Neural cell (in vitro differentiated cells): ENCODE data around the gene PTEN.

Source experiments
- CTCF ChIP-seq: fragments of 450-650 bp; IDR thresholded peaks from 2 replicates; pipeline ENCODE4 v1.5.1; 2014; ENCODE audit warnings: antibody characterized with exemption, mild to moderate bottlenecking, moderate library complexity; ENCODE audit not compliant: poor library complexity, severe bottlenecking
- EP300 ChIP-seq: fragments of 450-650 bp; conservative IDR thresholded peaks from 2 replicates; pipeline ENCODE4 v1.6.1; 2014; ENCODE audit warnings: antibody characterized with exemption, mild to moderate bottlenecking, moderate library complexity; ENCODE audit not compliant: poor library complexity, severe bottlenecking
- EZH2 ChIP-seq: fragments of 200-600, 300-800 bp; shearing (Covaris generic), sonication (generic); IDR thresholded peaks from 2 replicates; pipeline ENCODE4 v1.6.1; 2014; ENCODE audit warnings: antibody characterized with exemption, low read length, borderline replicate concordance, mild to moderate bottlenecking; ENCODE audit not compliant: insufficient read depth, poor library complexity, severe bottlenecking
- MXI1 ChIP-seq: fragments of 450-650 bp; conservative IDR thresholded peaks from 2 replicates; pipeline ENCODE4 v1.6.1; 2014; ENCODE audit warnings: antibody characterized with exemption, mild to moderate bottlenecking; ENCODE audit not compliant: poor library complexity, severe bottlenecking
- RAD21 ChIP-seq: fragments of 450-650 bp; conservative IDR thresholded peaks from 2 replicates; pipeline ENCODE4 v1.6.1; 2014; ENCODE audit warnings: antibody characterized with exemption, mild to moderate bottlenecking, moderate library complexity
- REST ChIP-seq: IDR thresholded peaks from 2 replicates; pipeline ENCODE4 v1.6.1; 2012; ENCODE audit warnings: borderline replicate concordance
- TAF1 ChIP-seq: IDR thresholded peaks from 2 replicates; pipeline ENCODE4 v1.6.1; 2012; ENCODE audit warnings: low read depth

GRCh38 chr10:88019753-88020152 lies 156.3 kb downstream of the PTEN start:
- TF ChIP-seq CTCF (no peak), EZH2 (no peak), REST (no peak), MXI1 (no peak), TAF1 (no peak), EP300 (no peak), RAD21 (no peak)
